NCI-H1092 treated with DMSO at 0.1 percent for 48 hours (cell line): Measurements from ENCODE around the gene NLRC3.

Experiments used
- DNase-seq: peaks from one replicate; lab custom pipeline; 2025; lab: John Stamatoyannopoulos, UW

The NLRC3 gene

DNA sequence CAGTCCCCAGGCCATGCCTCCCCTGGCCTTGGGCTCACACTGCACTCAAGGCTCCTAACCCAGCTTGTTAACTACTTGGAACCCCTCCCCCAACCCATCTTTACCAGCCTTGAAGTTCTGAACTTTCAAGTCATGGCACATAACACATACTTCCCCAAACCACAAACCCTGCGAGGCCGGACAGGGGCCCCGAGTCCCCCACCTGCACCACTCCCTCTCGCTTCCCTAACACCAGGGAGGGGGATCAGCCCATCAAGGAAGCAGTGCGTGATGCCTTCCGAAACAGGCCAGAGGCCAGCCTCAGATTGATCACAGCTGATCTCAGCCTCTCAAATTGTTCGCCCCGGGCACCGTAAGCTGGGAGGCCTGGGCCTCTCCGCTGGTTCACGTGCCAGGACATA is 3.0 kb upstream of the NLRC3 start:
- DNase-seq = no peak

DNA sequence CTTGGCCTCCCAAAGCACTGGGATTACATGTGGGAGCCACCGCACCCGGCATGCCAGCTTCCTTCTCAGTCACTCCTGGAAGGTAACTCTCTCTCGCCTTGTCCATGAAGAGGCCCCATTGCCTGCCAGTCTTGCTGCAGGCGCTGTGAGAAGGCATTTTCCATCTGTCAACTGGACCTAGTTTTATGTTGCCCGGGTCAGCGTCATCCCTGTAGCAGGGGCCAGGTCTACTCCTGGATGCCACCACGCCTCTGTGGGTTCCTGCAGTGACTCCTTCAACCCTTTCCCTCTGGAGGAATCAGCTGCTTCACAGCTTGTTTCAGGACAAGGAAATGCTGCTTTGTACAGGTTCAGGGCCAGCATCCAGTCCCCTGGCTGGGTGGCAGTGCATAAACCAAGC is 2.6 kb upstream of the NLRC3 start:
- no peak for DNase-seq

DNA sequence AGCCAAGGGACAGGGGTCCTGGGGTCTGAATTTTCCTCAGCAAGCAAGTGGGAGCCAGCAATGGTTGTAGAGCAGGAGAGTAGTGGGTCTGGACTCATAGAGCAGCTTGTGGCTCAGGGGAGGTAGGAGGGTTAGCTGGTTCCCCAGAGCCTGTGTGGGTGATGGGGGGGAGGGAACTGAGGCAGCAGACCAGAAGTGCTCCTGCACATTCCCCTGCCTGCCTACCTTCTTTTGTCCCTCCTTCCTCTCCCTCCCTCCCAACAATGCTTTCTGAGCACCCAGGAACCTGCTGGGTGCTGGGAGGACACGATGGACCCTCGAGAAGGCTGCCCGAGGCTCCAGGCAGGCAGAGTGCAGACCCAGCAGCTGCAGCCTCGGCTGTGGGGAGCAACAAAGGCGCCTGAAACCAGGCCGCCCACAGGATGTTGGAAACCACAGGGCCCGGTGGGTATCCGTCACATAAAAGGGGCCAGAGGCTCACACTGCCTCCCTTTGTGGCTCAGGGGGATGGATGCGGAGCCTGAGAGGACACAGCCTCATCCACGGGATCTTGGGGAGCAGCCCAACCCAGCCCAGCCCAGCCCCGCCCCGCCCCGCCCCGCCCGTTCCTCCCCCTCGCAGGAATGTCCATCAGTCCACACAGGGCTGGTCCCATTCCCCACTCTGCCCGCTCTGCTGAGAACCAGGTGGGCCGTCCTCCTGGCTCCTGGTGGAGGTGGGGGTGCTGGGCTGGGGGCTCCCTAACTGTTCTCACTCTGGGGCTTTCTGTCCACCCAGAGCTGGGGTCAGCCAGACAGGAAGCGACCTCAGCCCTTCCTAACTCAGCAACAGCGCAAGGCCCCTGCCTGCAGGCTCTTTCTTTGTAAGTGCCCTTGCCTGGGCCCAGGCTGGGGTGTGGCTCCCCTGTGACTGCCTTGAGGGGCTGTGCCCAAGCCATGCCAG is 1.7 kb upstream of the NLRC3 start:
- DNase-seq = no peak

DNA sequence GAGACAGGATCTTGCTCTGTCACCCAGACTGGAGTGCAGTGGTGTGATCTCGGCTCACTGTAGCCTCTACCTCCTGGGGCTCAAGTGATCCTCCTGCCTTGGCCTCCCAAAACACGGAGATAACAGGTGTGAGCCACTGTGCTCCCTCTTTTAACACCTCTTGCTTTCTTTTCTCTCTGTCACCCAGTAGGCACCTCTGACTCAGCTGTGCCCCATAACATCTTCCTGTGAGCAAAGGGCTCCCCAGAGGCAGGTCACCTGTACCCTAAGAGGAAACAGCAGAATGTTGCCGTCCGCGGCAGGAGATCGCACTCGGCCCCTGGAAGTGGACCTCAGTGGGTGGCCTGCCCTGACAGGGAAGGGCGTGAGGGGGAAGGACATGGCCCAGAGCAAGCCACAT is 918 bp upstream of the NLRC3 start:
- no peak for DNase-seq

DNA sequence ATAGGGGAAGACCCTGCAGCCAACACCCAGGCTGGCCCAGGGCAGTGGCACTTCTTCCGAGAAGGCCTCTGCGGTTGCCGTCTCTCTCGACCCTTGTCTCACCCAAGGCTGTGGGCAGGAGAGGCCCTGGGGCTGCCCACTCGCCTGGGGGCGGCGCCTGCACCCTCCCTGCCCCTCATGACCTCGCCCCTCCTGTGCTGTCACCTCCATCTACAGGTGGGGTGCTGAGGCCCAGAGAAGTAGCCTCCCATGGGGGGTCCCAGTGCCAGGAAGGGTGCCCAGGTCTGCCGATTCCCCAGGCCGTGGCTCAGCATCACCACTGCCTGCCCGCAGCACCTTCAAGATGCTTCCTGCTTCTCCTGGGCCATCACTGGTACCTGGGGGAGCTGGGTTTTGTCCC is 992 bp downstream of the NLRC3 start:
- no peak for DNase-seq

DNA sequence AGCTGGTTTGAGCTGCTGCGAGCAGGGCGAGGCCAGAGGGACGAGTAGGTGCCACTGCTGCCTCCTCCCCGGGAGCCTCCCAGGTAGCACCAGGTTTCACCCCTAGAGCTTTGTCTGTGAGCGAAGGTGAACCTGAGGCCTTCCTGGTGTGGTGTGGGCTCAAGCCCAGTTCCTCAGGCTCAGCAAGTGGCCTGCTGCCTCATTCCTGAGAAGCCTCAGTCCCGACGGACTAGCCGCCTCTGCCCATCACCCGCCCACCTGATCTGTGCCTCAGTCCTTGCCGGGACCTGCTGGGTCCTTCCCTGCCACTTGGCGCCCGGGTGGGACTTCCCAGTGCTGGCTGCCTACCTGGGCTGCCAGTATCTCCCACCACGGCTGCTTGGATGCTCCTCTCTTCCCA is 1.7 kb downstream of the NLRC3 start:
- no peak for DNase-seq

DNA sequence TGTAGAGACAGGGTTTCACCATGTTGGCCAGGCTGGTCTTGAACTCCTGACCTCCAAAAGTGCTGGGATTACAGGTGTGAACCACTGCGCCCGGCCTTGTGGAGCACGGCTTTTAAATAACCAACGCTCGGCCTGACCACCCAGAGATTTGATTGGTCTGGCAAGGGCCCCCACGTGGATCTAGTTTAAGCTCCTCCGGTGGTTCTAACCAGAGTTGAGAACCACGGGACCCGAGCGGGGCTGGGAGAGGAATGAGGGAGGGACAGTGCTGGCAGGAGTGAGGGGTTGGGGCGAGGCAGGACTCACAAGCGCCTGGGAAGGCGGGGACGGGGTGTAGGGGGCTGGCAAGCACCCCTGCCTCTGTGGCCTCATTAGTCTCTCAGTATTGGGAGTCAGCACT is 3.0 kb downstream of the NLRC3 start:
- DNase-seq = no peak

DNA sequence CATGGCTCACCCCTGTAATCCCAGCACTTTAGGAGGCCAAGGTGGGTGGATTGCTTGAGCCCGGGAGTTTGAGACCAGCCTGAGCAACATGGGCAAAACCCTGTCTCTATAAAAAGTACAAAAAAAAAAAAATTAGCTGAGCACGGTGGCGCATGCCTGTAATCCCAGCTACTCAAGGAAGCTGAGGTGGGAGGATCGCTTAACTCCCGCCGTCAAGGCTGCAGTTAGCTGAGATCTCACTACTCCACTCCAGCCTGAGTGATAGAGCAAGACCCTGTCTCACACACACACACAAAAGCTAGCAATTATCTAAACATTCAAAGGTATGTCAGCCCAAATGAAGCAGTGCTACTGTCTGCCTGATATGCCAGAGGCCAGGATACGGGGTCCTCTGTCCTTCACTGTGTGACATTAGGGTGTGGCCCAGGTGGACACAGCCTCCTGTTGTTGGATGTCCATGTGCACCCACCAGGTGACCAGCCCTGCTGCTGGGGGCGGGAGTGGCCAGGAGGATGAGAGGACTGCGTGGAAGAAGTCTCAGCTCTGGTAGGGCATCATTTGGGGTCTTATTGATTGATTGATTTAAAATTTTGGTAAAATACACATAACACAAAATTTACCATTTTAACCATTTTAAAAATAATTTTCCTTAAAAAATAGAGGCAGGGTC is 3.9 kb downstream of the NLRC3 start:
- DNase-seq = no peak

DNA sequence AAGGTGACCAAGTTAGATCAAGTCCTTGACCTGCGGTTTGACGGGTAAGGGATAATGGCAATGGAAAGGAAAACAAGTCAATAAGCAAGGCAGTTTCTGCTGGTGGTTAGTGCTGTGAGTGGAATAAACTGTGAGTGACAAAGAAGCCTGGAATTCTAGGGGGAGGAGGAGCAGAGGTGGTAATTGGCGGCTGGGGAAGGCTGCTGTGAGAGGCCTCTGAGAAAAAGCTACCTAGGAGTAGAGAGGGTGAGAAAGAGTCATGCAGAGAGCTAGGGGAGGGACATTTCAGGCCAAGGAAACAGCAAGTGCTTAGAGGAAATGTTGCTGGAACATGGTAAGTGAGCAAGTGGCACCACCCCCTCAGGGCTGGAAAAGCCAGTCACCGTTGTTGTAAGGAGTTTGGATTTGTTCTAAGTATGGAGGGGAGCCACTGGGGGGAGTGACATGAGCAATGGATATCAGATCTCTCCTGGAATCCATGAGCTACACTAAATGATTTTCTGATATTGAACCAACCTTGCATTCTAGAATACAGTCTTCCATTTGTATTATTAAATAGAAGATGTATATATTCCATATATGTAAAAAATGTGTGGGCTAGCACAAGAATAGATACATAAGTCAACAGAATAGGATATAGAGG is 6.7 kb downstream of the NLRC3 start:
- no peak for DNase-seq

DNA sequence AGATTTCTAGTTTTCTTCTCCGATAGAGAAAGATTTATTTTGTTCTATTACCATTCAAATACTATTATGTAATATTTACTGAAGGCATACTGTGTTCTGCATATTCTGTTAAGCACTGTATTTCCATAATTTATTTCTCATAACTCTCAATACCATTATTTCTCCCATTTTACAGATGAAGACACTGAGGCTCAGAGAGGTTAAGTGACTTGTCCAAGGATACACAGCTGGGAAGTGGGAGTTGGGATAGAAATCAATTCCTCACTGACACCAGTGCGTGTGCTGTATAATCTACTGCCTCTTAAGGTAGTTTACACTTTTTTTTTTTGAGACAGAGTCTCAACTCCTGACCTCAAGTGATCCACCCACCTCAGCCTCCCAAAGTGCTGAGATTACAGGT is 7.4 kb downstream of the NLRC3 start:
- no peak for DNase-seq

DNA sequence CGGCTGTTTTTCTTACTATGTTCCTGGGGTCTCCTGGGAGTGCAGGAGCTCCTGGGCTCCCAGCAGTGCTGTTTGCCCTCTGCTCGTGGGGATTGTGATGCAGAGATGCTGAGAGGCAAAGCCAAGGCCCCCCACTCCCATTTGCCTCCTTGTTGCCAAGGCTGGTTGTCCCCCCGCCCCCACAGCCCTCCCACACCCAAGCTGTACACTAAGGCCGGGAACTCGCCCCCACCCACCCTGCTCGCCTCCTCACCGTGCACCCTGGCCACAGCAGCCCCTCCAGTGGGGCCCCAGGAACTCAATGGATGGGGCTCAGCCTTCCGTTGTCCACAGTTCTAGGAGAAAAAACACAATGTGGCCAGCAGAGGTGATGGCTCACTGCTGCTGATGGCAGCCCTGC is 10.2 kb downstream of the NLRC3 start:
- no peak for DNase-seq

DNA sequence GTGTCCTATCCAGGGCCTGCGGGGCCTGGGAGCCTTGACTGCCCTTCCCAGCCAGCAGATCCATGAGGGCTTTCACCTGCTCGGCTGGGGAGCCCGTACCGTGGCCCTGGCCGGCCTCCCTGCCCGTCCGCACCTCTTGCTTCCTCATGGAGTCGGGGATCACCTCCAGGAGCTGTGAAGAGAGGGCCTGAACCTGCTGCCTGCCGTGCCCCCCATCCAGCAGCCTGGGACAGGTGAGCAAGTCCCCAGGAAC is 12.4 kb downstream of the NLRC3 start:
- DNase-seq = no peak

DNA sequence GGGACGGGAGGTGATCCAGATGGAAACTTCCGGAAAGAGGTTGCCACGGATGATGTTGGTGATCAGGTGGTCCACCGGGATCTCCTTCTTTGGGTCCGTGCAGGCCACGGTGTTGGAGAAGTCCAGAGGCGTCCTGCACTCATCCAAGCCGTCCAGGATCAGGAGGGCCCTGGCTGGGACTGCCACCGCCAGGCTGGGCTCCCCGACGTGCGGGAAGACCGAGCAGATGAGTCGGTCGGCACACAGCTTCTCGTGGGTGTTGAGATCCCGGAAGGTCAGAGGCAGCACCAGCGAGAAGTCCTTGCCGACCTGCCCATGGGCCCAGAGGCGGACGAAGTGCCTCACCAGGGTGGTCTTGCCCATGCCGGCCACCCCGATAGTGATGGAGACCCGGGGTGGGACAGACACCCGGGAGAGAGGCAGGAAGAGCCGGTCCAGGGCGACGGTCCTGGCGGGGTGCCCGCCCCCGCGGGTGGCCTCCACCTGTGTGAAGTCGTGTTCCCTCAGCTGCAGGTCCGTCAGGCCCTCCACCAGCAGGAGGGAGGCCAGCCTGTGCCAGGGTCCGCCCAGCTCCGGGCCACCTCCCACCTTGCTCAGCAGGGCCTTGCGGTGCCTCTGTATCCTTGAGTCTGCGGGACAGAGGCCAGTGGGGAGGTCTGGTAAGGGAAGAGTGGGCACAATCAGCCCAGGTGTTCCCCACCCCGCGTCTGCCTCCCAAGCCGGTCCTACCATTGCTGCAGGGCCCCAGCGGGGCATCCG is 12.9 kb downstream of the NLRC3 start:
- DNase-seq = no peak

DNA sequence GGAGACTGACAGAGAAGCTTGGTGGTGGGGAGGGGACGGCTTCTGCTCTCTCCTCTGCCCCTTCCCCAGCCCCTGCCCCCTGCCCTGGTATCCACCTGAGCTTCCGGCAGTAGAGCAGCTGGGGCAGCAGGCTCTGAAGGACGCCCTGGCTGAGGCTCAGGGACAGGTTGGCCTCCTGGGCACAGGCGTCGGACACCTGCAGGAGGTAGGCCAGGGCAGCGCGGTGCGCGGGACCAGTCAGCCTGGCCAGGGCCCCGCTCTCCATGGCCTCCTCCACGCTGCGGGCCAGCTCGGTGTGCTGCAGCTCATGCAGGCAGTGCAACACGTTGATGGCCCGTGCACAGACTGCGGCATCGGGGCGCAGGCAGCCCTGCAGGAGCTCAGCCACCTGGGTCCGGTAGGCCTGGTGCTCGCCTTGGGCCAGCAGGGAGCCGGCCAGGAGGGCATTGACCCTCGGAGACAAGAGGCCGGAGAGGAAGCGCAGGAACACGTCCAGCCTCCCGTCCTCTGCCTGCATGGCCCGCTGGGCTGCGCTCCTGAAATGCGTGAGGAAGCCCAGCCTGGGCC is 14.2 kb downstream of the NLRC3 start:
- no peak for DNase-seq

DNA sequence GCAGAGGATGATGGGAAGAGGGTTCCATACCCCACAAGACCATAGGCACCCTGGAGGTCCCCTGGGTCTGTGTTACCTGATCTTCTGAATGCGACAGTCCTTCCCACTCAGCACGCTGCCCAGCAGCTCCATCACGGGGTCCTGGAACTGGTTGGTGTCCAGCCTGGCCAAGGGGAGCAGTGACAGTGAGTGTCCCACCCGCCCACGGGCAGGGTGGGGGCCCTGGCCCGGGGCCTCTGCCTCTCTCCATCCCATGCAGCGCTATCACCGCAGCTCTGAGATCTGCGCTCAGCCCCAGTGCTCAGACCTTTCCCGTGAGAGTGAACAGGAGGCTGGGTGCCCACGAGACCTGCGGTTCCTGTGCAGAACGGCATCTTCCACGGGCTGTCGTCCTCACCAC is 15.6 kb downstream of the NLRC3 start:
- DNase-seq = no peak

DNA sequence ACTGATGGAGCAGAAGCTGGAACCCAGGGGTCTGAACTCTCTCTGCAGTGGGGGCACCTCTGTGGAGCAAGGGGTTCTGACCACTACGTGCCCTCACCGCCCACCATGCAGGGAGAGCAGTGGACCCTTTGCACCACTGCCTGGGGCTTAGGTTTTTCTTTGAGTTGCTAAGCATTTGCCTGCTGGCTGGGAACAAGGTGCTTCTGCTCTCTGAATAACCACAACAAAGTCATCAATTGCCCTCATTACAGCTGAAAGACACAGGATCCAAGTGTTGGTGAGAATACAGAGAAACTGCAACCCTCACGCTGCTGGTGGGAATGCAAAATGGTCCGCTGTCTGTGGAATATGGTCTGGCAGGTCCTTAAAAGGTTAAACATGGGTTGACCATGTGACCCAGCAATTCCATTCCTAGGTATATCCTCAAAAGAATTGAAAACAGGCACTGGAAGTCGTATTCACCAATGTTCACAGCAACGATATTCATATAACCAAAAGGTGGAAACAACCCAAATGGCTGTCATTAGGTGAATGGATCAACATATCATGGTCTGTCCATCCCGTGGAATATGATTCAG is 22.8 kb downstream of the NLRC3 start:
- DNase-seq = no peak

DNA sequence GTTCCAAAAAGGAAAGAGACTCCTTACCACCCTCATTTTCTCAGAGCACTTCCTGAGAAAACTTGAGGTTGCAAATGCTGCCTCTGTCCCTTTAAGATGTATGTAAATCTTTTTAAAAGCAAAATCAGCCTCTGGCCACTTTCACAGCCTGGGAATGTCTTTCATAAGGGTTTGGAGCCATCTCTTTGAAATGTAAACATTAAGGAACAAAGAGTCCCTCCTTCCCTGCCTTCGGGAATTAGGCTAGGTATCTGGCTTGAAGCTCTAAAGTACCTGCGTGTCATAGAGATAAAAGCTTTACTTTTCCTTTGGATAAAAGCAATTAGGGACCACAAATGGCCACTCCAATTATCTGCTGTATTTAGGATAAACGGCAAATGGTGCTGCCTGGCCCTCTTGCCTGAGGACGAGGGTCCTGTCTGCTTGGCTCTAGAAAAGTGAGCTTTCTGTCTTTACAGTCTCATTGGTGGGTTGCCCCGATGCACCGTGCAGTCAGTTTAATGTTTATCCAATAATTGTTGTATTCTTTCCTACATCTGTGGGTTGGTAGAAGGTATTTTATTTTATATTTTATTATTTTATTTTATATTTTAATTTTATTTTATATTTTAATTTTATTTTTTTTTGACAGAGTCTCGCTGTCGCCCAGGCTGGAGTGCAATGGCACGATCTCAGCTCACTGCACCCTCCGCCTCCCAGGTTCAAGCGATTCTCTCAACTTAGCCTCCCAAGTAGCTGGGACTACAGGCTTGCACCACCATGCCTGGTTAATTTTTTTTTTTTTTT is 23.9 kb downstream of the NLRC3 start:
- DNase-seq = peak; percentile 32

DNA sequence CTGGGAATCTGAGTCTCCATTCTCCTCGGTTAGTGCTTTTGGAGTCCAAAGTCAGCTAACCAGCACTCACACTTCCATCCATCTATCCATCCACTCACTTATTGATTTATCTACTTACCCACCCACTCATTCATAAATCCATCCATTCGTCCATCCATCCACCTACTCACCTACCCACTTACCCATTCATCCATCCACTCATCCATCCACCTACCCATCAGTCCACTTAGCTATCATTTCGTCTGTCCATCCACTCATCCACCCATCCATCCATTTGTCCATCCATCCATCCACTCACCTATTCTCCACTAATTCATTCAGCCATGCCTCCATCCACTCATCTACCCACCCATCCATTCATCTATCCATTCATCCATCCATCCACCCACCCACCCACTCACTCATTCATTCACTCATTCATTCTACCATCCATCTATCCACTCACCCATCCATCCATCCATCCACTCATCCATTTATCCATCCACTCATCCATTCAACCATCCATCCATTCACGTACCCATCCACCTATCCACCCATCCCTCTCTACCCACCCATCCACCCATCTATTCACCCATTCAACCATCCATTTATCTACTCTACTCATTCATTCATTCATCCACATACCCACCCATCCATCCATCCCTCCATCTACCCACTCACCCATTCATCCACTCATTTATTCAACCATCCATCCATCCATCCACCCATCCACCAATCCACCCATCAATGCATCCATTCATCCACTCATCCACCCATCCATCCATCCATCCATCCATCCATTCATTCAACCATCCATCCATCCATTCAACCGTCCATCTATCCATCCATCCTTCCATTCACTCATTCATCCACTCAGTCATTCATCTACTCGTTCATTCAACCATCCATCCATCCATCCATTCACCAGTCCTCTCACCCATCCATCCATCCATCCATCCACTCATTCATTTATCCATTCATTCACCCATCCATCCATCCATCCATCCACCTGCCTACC is 26.1 kb downstream of the NLRC3 start:
- DNase-seq = no peak

DNA sequence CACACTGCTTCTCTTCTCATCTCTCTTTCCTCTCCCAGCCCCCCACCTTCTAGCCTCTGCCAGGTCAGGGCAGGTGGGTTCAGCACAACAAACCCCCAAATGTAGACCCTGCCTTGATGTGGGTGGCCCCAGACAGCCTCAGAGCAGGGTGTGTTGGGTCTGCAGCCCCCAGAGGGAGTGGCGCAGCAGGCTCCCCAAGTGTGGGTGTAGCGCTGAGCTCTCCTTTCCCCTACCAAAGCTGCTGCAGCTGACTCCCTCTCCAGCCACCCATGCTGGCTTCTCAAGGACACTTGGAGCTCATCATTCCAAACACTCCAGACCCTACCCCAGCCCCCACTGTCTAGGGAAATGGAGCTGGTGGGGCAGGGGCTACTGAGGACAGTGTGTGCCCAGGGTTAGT is 27.3 kb downstream of the NLRC3 start:
- DNase-seq = no peak

DNA sequence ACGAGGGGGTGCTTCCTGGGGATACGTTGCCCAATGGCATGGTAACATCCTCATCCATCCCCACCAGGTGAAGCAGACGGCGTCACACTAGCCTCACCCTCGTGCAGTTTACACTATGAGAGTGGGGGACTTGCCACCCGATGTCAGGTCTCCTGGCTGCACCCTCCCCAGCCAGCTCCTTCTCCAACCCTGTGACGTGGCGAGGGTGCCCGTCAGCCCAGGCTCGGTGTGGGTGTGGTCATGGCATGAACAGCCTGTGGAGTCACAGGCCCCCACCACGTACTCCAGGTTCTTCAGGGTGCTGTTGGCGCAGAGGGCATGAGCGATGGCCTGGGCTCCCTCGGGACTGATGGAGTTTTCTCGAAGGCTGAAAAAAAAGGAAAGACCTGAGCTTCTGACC is 28.3 kb downstream of the NLRC3 start:
- DNase-seq = no peak
